NCI-H1048 (cell line): ENCODE results near the gene IL27RA.

ENCODE experiments used
- DNase-seq: peaks from one replicate; lab custom pipeline; 2025; lab: John Stamatoyannopoulos, UW

Gene IL27RA

GRCh38 chr19:14059652-14060155, 28.1 kb downstream of the IL27RA start:
- no peak for DNase-seq

- DNase-seq = no peak
These were observed 29.7 kb downstream of the IL27RA start for GRCh38 chr19:14061081-14061749.

GRCh38 chr19:14061751-14062557, 30.4 kb downstream of the IL27RA start, which contains the start of gene PALM3:
TSS of gene PALM3 (minus strand) at chr19:14062076. CDS start at chr19:14061980, 96 bp downstream.
- DNase-seq = no peak

GRCh38 chr19:14062558-14062855, 30.9 kb downstream of the IL27RA start:
- no peak for DNase-seq

GRCh38 chr19:14063105-14063504, 31.5 kb downstream of the IL27RA start:
- DNase-seq = no peak

- DNase-seq = no peak
These were observed 34.6 kb downstream of the IL27RA start for GRCh38 chr19:14066134-14066533.

- no peak for DNase-seq
These were observed 38.9 kb downstream of the IL27RA start for GRCh38 chr19:14070268-14071050.

- no peak for DNase-seq
These were observed 41.1 kb downstream of the IL27RA start, which contains the start of gene MISP3 for GRCh38 chr19:14072535-14073260. TSS of gene MISP3 (plus strand) at chr19:14072786. CDS start at chr19:14073310, 524 bp downstream.

GRCh38 chr19:14073261-14073924, 41.8 kb downstream of the IL27RA start:
- peak; percentile 40 for DNase-seq

GRCh38 chr19:14073925-14074838, 42.6 kb downstream of the IL27RA start:
- no peak for DNase-seq

GRCh38 chr19:14078411-14078810, 46.8 kb downstream of the IL27RA start:
- DNase-seq = no peak

GRCh38 chr19:14080887-14081796, 49.6 kb downstream of the IL27RA start:
- peak; percentile 99 for DNase-seq

GRCh38 chr19:14081797-14082674, 50.5 kb downstream of the IL27RA start:
- DNase-seq = no peak

- no peak for DNase-seq
These were observed 51.1 kb downstream of the IL27RA start for GRCh38 chr19:14082675-14082960.

- DNase-seq = no peak
These were observed 53.9 kb downstream of the IL27RA start, which contains the start of gene C19orf67 for GRCh38 chr19:14085309-14085995. TSS of gene C19orf67 (minus strand) at chr19:14085783. CDS start at chr19:14085627, 156 bp downstream.

- DNase-seq = no peak
These were observed 54.5 kb downstream of the IL27RA start for GRCh38 chr19:14086098-14086497.

- DNase-seq = no peak
These were observed 57.3 kb downstream of the IL27RA start for GRCh38 chr19:14088634-14089411.
